GM12878 (cell line): ENCODE measurements around the gene POLR1A. TPM values are rescaled to one million over a fixed set of nuclear protein-coding genes. Genes with fewer than 3 reads are reported as not detected.

Source experiments
- ATAC-seq: fragments of 200-7000 bp; cut with Tn5 transposase; 3 replicates; pipeline ENCODE4 v1.9.1; 2020; ENCODE audit warnings: mild to moderate bottlenecking, moderate library complexity
- BruUV-seq: library from RNA; stranded (reverse); fragments of 400-500 nt; replicated peaks from 2 replicates; lab custom pipeline; 2021; lab: Mats Ljungman, UMichigan
- CTCF ChIA-PET: fragments of 300-600 bp; sonication (Branson Sonifier 250); formaldehyde crosslinking; extraction: SDS; loops from one replicate; lab custom pipeline; 2021; ENCODE audit warnings: inconsistent platforms; lab: Yijun Ruan, JAX
- POLR2A ChIA-PET: fragments of 350-600 bp; formaldehyde crosslinking; extraction: SDS; loops from one replicate; lab custom pipeline; 2021; ENCODE audit warnings: inconsistent platforms; lab: Charles Lee
- RAD21 ChIA-PET: fragments of 300-600 bp; sonication (Branson Sonifier 250); formaldehyde crosslinking; loops from one replicate; lab custom pipeline; 2023; ENCODE audit warnings: antibody characterized with exemption; ENCODE audit not compliant: unreplicated experiment; lab: Charles Lee
- SMC1A ChIA-PET: fragments of 300-600 bp; sonication (Branson Sonifier 250); formaldehyde crosslinking; loops from one replicate; lab custom pipeline; 2023; ENCODE audit not compliant: unreplicated experiment, uncharacterized antibody; lab: Charles Lee
- DNase-seq: peaks from one replicate; pipeline ENCODE4 v3.0.0-alpha.2; 2011; ENCODE audit warnings: low read depth, low spot score
- FAIRE-seq: peaks from 3 replicates; lab custom pipeline; 2011; peaks lifted over from hg19 to GRCh38; lab: Jason Lieb, UNC
- H2AFZ ChIP-seq: 2 replicates; pipeline ENCODE4 v1.6.0; 2011; ENCODE audit warnings: low read depth, low read length, control low read depth; ENCODE audit not compliant: control insufficient read depth
- H3K27ac ChIP-seq: 2 replicates; pipeline ENCODE4 v1.5.1; 2011; ENCODE audit warnings: control low read depth; ENCODE audit not compliant: control insufficient read depth, insufficient read depth
- H3K27me3 ChIP-seq, 2 experiments: replicated peaks in 1 of 2; 2 replicates each; pipeline versions ENCODE4 v1.6.0 to v1.6.1; 2011; ENCODE audit warnings: low read length in 1 of 2; ENCODE audit not compliant: control insufficient read depth in 2 of 2, insufficient read depth in 2 of 2
- H3K36me3 ChIP-seq, 2 experiments: 2 replicates each; pipeline ENCODE4 v1.5.1; 2011; ENCODE audit warnings: low read length in 1 of 2; ENCODE audit not compliant: control insufficient read depth in 2 of 2, insufficient read depth in 2 of 2
- H3K4me1 ChIP-seq: 2 replicates; pipeline ENCODE4 v1.6.1; 2011; ENCODE audit warnings: mild to moderate bottlenecking, low read length, moderate library complexity, mixed read lengths; ENCODE audit not compliant: control insufficient read depth, insufficient read depth
- H3K4me2 ChIP-seq: 2 replicates; pipeline ENCODE4 v1.6.0; 2011; ENCODE audit warnings: control low read depth; ENCODE audit not compliant: control insufficient read depth, insufficient read depth
- H3K4me3 ChIP-seq: fragments of 200-600 bp; sonication (generic); 2 replicates; pipeline ENCODE4 v1.5.1; 2016
- H3K79me2 ChIP-seq: 2 replicates; pipeline ENCODE4 v1.6.0; 2011; ENCODE audit warnings: low read length; ENCODE audit not compliant: control insufficient read depth, insufficient read depth
- H3K9ac ChIP-seq: 2 replicates; pipeline ENCODE4 v1.8.0; 2011; ENCODE audit warnings: low read length, control low read depth, mixed read lengths; ENCODE audit not compliant: control insufficient read depth, insufficient read depth
- H3K9me3 ChIP-seq: replicated peaks from 3 replicates; pipeline ENCODE4 v1.5.1; 2011; ENCODE audit warnings: mild to moderate bottlenecking, low read length; ENCODE audit not compliant: control insufficient read depth, insufficient read depth
- H4K20me1 ChIP-seq: 2 replicates; pipeline ENCODE4 v1.6.0; 2011; ENCODE audit not compliant: control insufficient read depth, insufficient read depth
- BACH1 ChIP-seq: fragments of 450-650 bp; IDR thresholded peaks from 2 replicates; pipeline ENCODE4 v1.6.1; 2017; ENCODE audit warnings: mild to moderate bottlenecking, borderline replicate concordance
- BCLAF1 ChIP-seq: fragments of 450-650 bp; IDR thresholded peaks from 2 replicates; pipeline ENCODE4 v1.6.1; 2017; ENCODE audit warnings: antibody characterized with exemption, mild to moderate bottlenecking, moderate library complexity
- FOXK2 ChIP-seq: fragments of 450-650 bp; IDR thresholded peaks from 2 replicates; pipeline ENCODE4 v1.6.1; 2017; ENCODE audit warnings: mild to moderate bottlenecking, moderate library complexity
- KAT2A ChIP-seq: conservative IDR thresholded peaks from 2 replicates; pipeline ENCODE4 v1.6.1; 2011; ENCODE audit warnings: low read depth, low read length; ENCODE audit not compliant: control insufficient read depth
- KLF5 ChIP-seq: fragments of 450-650 bp; IDR thresholded peaks from 2 replicates; pipeline ENCODE4 v1.6.1; 2014; ENCODE audit warnings: mild to moderate bottlenecking; ENCODE audit not compliant: partially characterized antibody
- MEF2B ChIP-seq: fragments of 450-650 bp; IDR thresholded peaks from 2 replicates; pipeline ENCODE4 v1.6.1; 2018; ENCODE audit warnings: mild to moderate bottlenecking, moderate library complexity; ENCODE audit not compliant: partially characterized antibody, poor library complexity, severe bottlenecking
- MTA2 ChIP-seq: fragments of 450-650 bp; IDR thresholded peaks from 2 replicates; pipeline ENCODE4 v1.6.1; 2016; ENCODE audit warnings: low read depth, mild to moderate bottlenecking, moderate library complexity
- RAD51 ChIP-seq: fragments of 450-650 bp; IDR thresholded peaks from 2 replicates; pipeline ENCODE4 v1.6.1; 2016; ENCODE audit warnings: moderate library complexity, mild to moderate bottlenecking, inconsistent platforms
- RFX5 ChIP-seq: IDR thresholded peaks from 2 replicates; pipeline ENCODE4 v1.6.1; 2011; ENCODE audit warnings: low read depth, low read length, improper control_type of control experiment
- TCF3 ChIP-seq: IDR thresholded peaks from 2 replicates; pipeline ENCODE4 v1.6.1; 2012; ENCODE audit warnings: low read depth, mild to moderate bottlenecking, low read length, borderline replicate concordance; ENCODE audit not compliant: insufficient read depth
- USF1 ChIP-seq: IDR thresholded peaks from 2 replicates; pipeline ENCODE4 v1.6.1; 2011; ENCODE audit warnings: borderline replicate concordance, low read depth, mild to moderate bottlenecking, moderate library complexity, mixed read lengths, low read length; ENCODE audit not compliant: insufficient read depth; ENCODE audit errors: extremely low read length
- ZNF622 ChIP-seq: fragments of 450-650 bp; IDR thresholded peaks from 2 replicates; pipeline ENCODE4 v1.6.1; 2017; ENCODE audit warnings: mild to moderate bottlenecking, inconsistent platforms
- WGBS: methylation state at CpG from one replicate; pipeline ENCODE4 v1.1.6; 2016; ENCODE audit warnings: low lambda C conversion rate; ENCODE audit not compliant: insufficient replicate concordance, insufficient coverage; ENCODE audit errors: missing lambda C conversion rate; 5-methylcytosine and 5-hydroxymethylcytosine counted together
- in situ Hi-C: fragments of 300-500 bp; cut with MboI; formaldehyde crosslinking; loops from 9 replicates; pipeline ENCODE4 v1.14.3; 2018; ENCODE audit warnings: mixed read lengths
- intact Hi-C: fragments of 100-400 bp; cut with micrococcal nuclease; formaldehyde crosslinking; loops from one replicate; pipeline ENCODE4 v1.14.2; 2022; ENCODE audit not compliant: unreplicated experiment
- polyA plus RNA-seq, 11 experiments: library from polyadenylated mRNA; depleted of rRNA in 4 of 11; unstranded in 6 of 11; stranded (reverse) in 5 of 11; fragments of >200 nt; fragmentation: Nextera tagmentation in 4 of 11; fragmentation: Illumina TruSeq in 1 of 11; extraction: Ambion mirVana in 4 of 11; extraction: Trizol in 1 of 11; gene quantifications; 1 replicate in 1 of 11; 2 replicates in 10 of 11; pipeline versions ENCODE4 v1.2.1 to v1.2.3, GENCODE V29; 2011 to 2016; ENCODE audit warnings: inconsistent platforms in 2 of 11, missing spikeins in 2 of 11, low read depth in 1 of 11
- total RNA-seq, 4 experiments: library from RNA; depleted of rRNA in 3 of 4; stranded (reverse); fragments of >200 nt in 3 of 4; fragmentation: Illumina TruSeq in 1 of 4; extraction: Trizol in 1 of 4; gene quantifications; 2 replicates each; pipeline versions ENCODE4 v1.2.1 to v1.2.3, GENCODE V29; 2013 to 2021

The POLR1A gene
- total and polyA plus RNA-seq, 10 of the 15 experiments (the other 5 are each of a cell fraction or from before 2014, with no cell fraction given): 2.1 to 53.9 (median 17.8) TPM

GRCh38 chr2:86055314-86055713, 50.4 kb downstream of the POLR1A start:
- ChIA-PET RAD21 (no interaction called here), SMC1A (interaction anchor here (1.0 kb wide), 1 partner anchor 25 kb away, joined by 3 read pairs; no protein-coding TSS in a partner anchor), POLR2A (no interaction called here), CTCF (interaction anchor here (1.3 kb wide), 1 partner anchor 25 kb away, joined by 4 read pairs; no protein-coding TSS in a partner anchor)
- Histone ChIP-seq H3K4me1 (no peaks in the 10 kb centered on the region), H3K4me2 (no peak overlapping the region), H2AFZ (no peak overlapping the region), H3K27me3 (no peaks in the 10 kb centered on the region), H3K4me3 (no peak overlapping the region), H4K20me1 (no peaks in the 10 kb centered on the region), H3K9me3 (no peaks in the 10 kb centered on the region), H3K36me3 (peaks cover 19 to 25% of the 10 kb centered on the region in 2 experiments), H3K79me2 (no peaks in the 10 kb centered on the region), H3K27ac (no peak overlapping the region), H3K9ac (no peak overlapping the region)
- BruUV-seq: no TSS peak
- intact Hi-C loops: no loop called here
- no peak for DNase-seq
- in situ Hi-C loops: no loop called here
- WGBS: 96% methylated on average over 3 of the region's 3 CpGs
- FAIRE-seq: no peak
- TF ChIP-seq ZNF622 (no peak), TCF3 (no peak), KLF5 (no peak), MTA2 (no peak), KAT2A (no peak)
- no peak for ATAC-seq

- Histone ChIP-seq H3K4me1 (no peaks in the 10 kb centered on the region), H3K36me3 (peaks cover 20 to 27% of the 10 kb centered on the region in 2 experiments), H4K20me1 (no peaks in the 10 kb centered on the region), H3K9me3 (no peaks in the 10 kb centered on the region), H3K79me2 (no peaks in the 10 kb centered on the region), H3K27me3 (no peaks in the 10 kb centered on the region), H2AFZ (no peak overlapping the region), H3K4me3 (no peak overlapping the region), H3K4me2 (no peak overlapping the region), H3K27ac (no peak overlapping the region), H3K9ac (no peak overlapping the region)
- in situ Hi-C loops: no loop called here
- ChIA-PET POLR2A (no interaction called here), SMC1A (interaction anchor here (0.6 to 1.0 kb wide), 2 partner anchors 26 to 227 kb away, joined by 3 read pairs; no protein-coding TSS in a partner anchor), RAD21 (no interaction called here), CTCF (interaction anchor here (1.4 kb wide), 1 partner anchor 241 kb away, joined by 3 read pairs; no protein-coding TSS in a partner anchor)
- DNase-seq: no peak
- 97% methylated on average over 10 of the region's 10 CpGs for WGBS
- no peak for FAIRE-seq
- no TSS peak for BruUV-seq
- intact Hi-C loops: no loop called here
- no peak for ATAC-seq
- TF ChIP-seq RFX5 (no peak), BCLAF1 (no peak), BACH1 (no peak), FOXK2 (no peak), USF1 (no peak), MEF2B (no peak), RAD51 (no peak)
These were observed 51.1 kb downstream of the POLR1A start for GRCh38 chr2:86054535-86055082.
